HepG2 (cell line): ENCODE data around the gene DIP2C. TPM values are rescaled to one million over a fixed set of nuclear protein-coding genes. Genes with fewer than 3 reads are reported as not detected.

Experiments
- ATAC-seq: fragments of 200-7000 bp; cut with Tn5 transposase; 3 replicates; pipeline ENCODE4 v1.9.1; 2020; ENCODE audit warnings: mild to moderate bottlenecking, moderate library complexity
- BruUV-seq: library from RNA; stranded (reverse); fragments of 400-500 nt; replicated peaks from 2 replicates; lab custom pipeline; 2021; lab: Mats Ljungman, UMichigan
- CTCF ChIA-PET: fragments of 300-600 bp; formaldehyde crosslinking; extraction: SDS; loops from one replicate; lab custom pipeline; 2021; ENCODE audit warnings: low total read pairs, inconsistent platforms, low intra/inter-chr PET ratio; lab: Yijun Ruan, JAX
- POLR2A ChIA-PET: fragments of 350-600 bp; sonication (Branson Sonifier 250); formaldehyde crosslinking; loops from one replicate; lab custom pipeline; 2020; ENCODE audit warnings: antibody characterized with exemption, inconsistent platforms; lab: Yijun Ruan, JAX
- DNase-seq: peaks from one replicate; pipeline ENCODE4 v3.0.0-alpha.2; 2015; ENCODE audit warnings: low spot score
- FAIRE-seq: peaks from 3 replicates; lab custom pipeline; 2011; peaks lifted over from hg19 to GRCh38; lab: Jason Lieb, UNC
- H2AFZ ChIP-seq: one replicate; pipeline ENCODE4 v1.6.1; 2011; ENCODE audit warnings: low read length, inconsistent platforms
- H3K27ac ChIP-seq: fragments of 300-600 bp; 3 replicates; pipeline ENCODE4 v1.8.0; 2011; ENCODE audit warnings: mixed run types, mild to moderate bottlenecking, mixed read lengths, low read length, inconsistent platforms; ENCODE audit not compliant: insufficient read depth; ENCODE audit errors: extremely low read length
- H3K27me3 ChIP-seq, 2 experiments: fragments of 200-600 bp in 1 of 2; 2 replicates in 1 of 2; 3 replicates in 1 of 2; pipeline versions ENCODE4 v1.6.0 to v1.8.0; 2011; ENCODE audit warnings: low read length in 2 of 2, mild to moderate bottlenecking in 2 of 2, moderate library complexity in 2 of 2, inconsistent platforms in 1 of 2; ENCODE audit not compliant: insufficient read depth in 2 of 2, control insufficient read depth in 1 of 2
- H3K36me3 ChIP-seq, 2 experiments: fragments of 200-600 bp in 1 of 2; replicated peaks in 1 of 2; 2 replicates in 1 of 2; 3 replicates in 1 of 2; pipeline versions ENCODE4 v1.5.1 to v1.8.0; 2011; ENCODE audit warnings: low read length in 2 of 2, inconsistent platforms in 1 of 2; ENCODE audit not compliant: insufficient read depth in 2 of 2, control insufficient read depth in 1 of 2
- H3K4me1 ChIP-seq: 2 replicates; pipeline ENCODE4 v1.5.1; 2012; ENCODE audit warnings: low read length, inconsistent platforms; ENCODE audit not compliant: insufficient read depth
- H3K4me2 ChIP-seq: 2 replicates; pipeline ENCODE4 v1.6.0; 2011; ENCODE audit warnings: low read depth, low read length, inconsistent platforms
- H3K4me3 ChIP-seq, 3 experiments: fragments of 200-600 bp in 1 of 3; sonication (generic), shearing (Covaris generic) in 1 of 3; replicated peaks in 1 of 3; 2 replicates each; pipeline ENCODE4 v1.5.1; 2011 to 2016; ENCODE audit warnings: low read length in 3 of 3, inconsistent platforms in 2 of 3, low read depth in 2 of 3, mild to moderate bottlenecking in 2 of 3, control low read depth in 1 of 3, mixed read lengths in 1 of 3; ENCODE audit not compliant: insufficient read depth in 1 of 3
- H3K79me2 ChIP-seq: one replicate; pipeline ENCODE4 v1.6.1; 2011; ENCODE audit warnings: low read length, inconsistent platforms; ENCODE audit not compliant: insufficient read depth
- H3K9ac ChIP-seq: 2 replicates; pipeline ENCODE4 v1.6.0; 2011; ENCODE audit warnings: mild to moderate bottlenecking, low read depth, low read length, inconsistent platforms; ENCODE audit not compliant: insufficient read depth
- H3K9me3 ChIP-seq: 2 replicates; pipeline ENCODE4 v1.5.1; 2012; ENCODE audit warnings: mild to moderate bottlenecking, low read length
- H4K20me1 ChIP-seq: 2 replicates; pipeline ENCODE4 v1.6.0; 2011; ENCODE audit warnings: inconsistent platforms, mild to moderate bottlenecking, low read length, moderate library complexity; ENCODE audit not compliant: insufficient read depth
- BHLHE40 ChIP-seq: IDR thresholded peaks from 2 replicates; pipeline ENCODE4 v1.6.1; 2011; ENCODE audit warnings: low read length, improper control_type of control experiment
- FUBP1 ChIP-seq: sonication (generic); formaldehyde crosslinking; IDR thresholded peaks from 2 replicates; pipeline ENCODE4 v1.5.1; 2020; ENCODE audit warnings: missing genetic modification reagents, mild to moderate bottlenecking, borderline replicate concordance
- HOXA9 ChIP-seq: sonication (generic); formaldehyde crosslinking; IDR thresholded peaks from 2 replicates; pipeline ENCODE4 v1.8.1; 2022; ENCODE audit warnings: missing genetic modification reagents, mild to moderate bottlenecking, moderate library complexity, borderline replicate concordance
- MIER2 ChIP-seq: IDR thresholded peaks from 2 replicates; pipeline ENCODE4 v1.6.1; 2016; ENCODE audit warnings: missing biosample characterization, missing genetic modification reagents
- MTA3 ChIP-seq: sonication (generic); formaldehyde crosslinking; IDR thresholded peaks from 2 replicates; pipeline ENCODE4 v1.4.0; 2020; ENCODE audit warnings: missing genetic modification reagents
- NFRKB ChIP-seq: fragments of 450-650 bp; IDR thresholded peaks from 2 replicates; pipeline ENCODE4 v1.6.1; 2017
- PRDM15 ChIP-seq: sonication (generic); formaldehyde crosslinking; IDR thresholded peaks from 2 replicates; pipeline ENCODE4 v1.4.0; 2020; ENCODE audit warnings: missing genetic modification reagents
- RAD51 ChIP-seq: fragments of 450-650 bp; IDR thresholded peaks from 2 replicates; pipeline ENCODE4 v1.6.1; 2016; ENCODE audit warnings: borderline replicate concordance
- SMYD3 ChIP-seq: sonication (generic); formaldehyde crosslinking; IDR thresholded peaks from 2 replicates; pipeline ENCODE4 v1.8.1; 2023; ENCODE audit warnings: mild to moderate bottlenecking, missing genetic modification reagents
- ZFP37 ChIP-seq: sonication (generic); formaldehyde crosslinking; IDR thresholded peaks from 2 replicates; pipeline ENCODE4 v1.4.0; 2020; ENCODE audit warnings: missing genetic modification reagents, borderline replicate concordance
- ZFP62 ChIP-seq: sonication (generic); formaldehyde crosslinking; IDR thresholded peaks from 2 replicates; pipeline ENCODE4 v1.4.0; 2020; ENCODE audit warnings: missing genetic modification reagents
- ZKSCAN8 ChIP-seq: IDR thresholded peaks from 2 replicates; pipeline ENCODE4 v1.6.1; 2016; ENCODE audit warnings: borderline replicate concordance, missing genetic modification reagents, missing compliant biosample characterization
- ZNF512B ChIP-seq: sonication (generic); formaldehyde crosslinking; IDR thresholded peaks from 2 replicates; pipeline ENCODE4 v1.5.1; 2020; ENCODE audit warnings: missing genetic modification reagents, mild to moderate bottlenecking, borderline replicate concordance
- ZNF530 ChIP-seq: sonication (generic); formaldehyde crosslinking; IDR thresholded peaks from 2 replicates; pipeline ENCODE4 v1.5.0; 2020; ENCODE audit warnings: low read depth, mild to moderate bottlenecking, missing genetic modification reagents
- ZNF580 ChIP-seq: IDR thresholded peaks from 2 replicates; pipeline ENCODE4 v1.6.1; 2016; ENCODE audit warnings: low read depth, borderline replicate concordance
- ZNF709 ChIP-seq: sonication (generic); formaldehyde crosslinking; IDR thresholded peaks from 2 replicates; pipeline ENCODE4 v1.5.0; 2020; ENCODE audit warnings: mild to moderate bottlenecking, missing genetic modification reagents
- ZNF713 ChIP-seq: sonication (generic); formaldehyde crosslinking; IDR thresholded peaks from 2 replicates; pipeline ENCODE4 v1.4.0; 2020; ENCODE audit warnings: mild to moderate bottlenecking, missing genetic modification reagents
- WGBS: methylation state at CpG from one replicate; pipeline ENCODE4 v1.1.6; 2017; ENCODE audit warnings: low lambda C conversion rate; 5-methylcytosine and 5-hydroxymethylcytosine counted together
- in situ Hi-C: cut with HindIII; loops from 2 replicates; pipeline ENCODE4 v1.10.0; 2017; ENCODE audit warnings: low pct_unique_long_range_greater_than_20kb; ENCODE audit not compliant: extremely low pct_ligation_motif_present
- intact Hi-C: fragments of 100-400 bp; cut with micrococcal nuclease; formaldehyde crosslinking; loops from one replicate; pipeline ENCODE4 v1.10.0; 2022; ENCODE audit not compliant: unreplicated experiment
- polyA plus RNA-seq, 8 experiments: library from polyadenylated mRNA; depleted of rRNA in 3 of 8; stranded (reverse) in 7 of 8; unstranded in 1 of 8; fragments of >200 nt; fragmentation: Illumina TruSeq in 4 of 8; extraction: Trizol in 4 of 8; gene quantifications; 2 replicates each; pipeline versions ENCODE4 v1.2.1 to v1.2.3, GENCODE V29; 2011 to 2016; ENCODE audit warnings: low read depth in 4 of 8, missing spikeins in 1 of 8, mixed read lengths in 1 of 8; ENCODE audit not compliant: insufficient read depth in 1 of 8
- total RNA-seq, 5 experiments: library from RNA; depleted of rRNA; stranded (reverse); fragments of >200 nt; fragmentation: Illumina TruSeq; extraction: Trizol; gene quantifications; 2 replicates each; pipeline ENCODE4 v1.2.3, GENCODE V29; 2016; ENCODE audit warnings: low read depth in 1 of 5

The DIP2C gene
- total and polyA plus RNA-seq, 2 of the 13 experiments (the other 11 are each of a cell fraction or from before 2014, with no cell fraction given): 2.2 to 2.7 TPM

- 99% methylated on average over 8 of the region's 8 CpGs for WGBS
- no peak overlapping the region for H3K4me3 ChIP-seq
- TF ChIP-seq BHLHE40: no peak
- TF ChIP-seq HOXA9 (CRISPR knock-in tag): no peak
- no peak for TF ChIP-seq MTA3
- TF ChIP-seq ZFP37: no peak
- TF ChIP-seq FUBP1: no peak
- no peak for TF ChIP-seq ZNF512B
- TF ChIP-seq ZNF530 (CRISPR knock-in tag): no peak
- TF ChIP-seq MIER2 (CRISPR knock-in tag): no peak
- TF ChIP-seq NFRKB: no peak
- no peak for TF ChIP-seq ZFP62 (CRISPR knock-in tag)
- TF ChIP-seq ZNF580 (CRISPR knock-in tag): no peak
- TF ChIP-seq SMYD3 (CRISPR knock-in tag): no peak
- TF ChIP-seq PRDM15 (CRISPR knock-in tag): no peak
- no peak for TF ChIP-seq ZKSCAN8 (CRISPR knock-in tag)
- TF ChIP-seq ZNF713 (CRISPR knock-in tag): no peak
- TF ChIP-seq ZNF709 (CRISPR knock-in tag): no peak
- no peak for TF ChIP-seq RAD51
- FAIRE-seq (no peak), ATAC-seq (no peak; the same call in 2 of the 3 replicates), DNase-seq (no peak)
- in situ Hi-C loops: no loop called here
- no peaks in the 10 kb centered on the region for H3K27me3 ChIP-seq
- H3K4me1 ChIP-seq: peaks cover 11% of the 10 kb centered on the region; the same call in 1 of the 2 replicates
- no peak overlapping the region for H3K27ac ChIP-seq
- no peaks in the 10 kb centered on the region for H3K79me2 ChIP-seq
- intact Hi-C loops: no loop called here
- H3K9me3 ChIP-seq: no peaks in the 10 kb centered on the region
- ChIA-PET POLR2A (no interaction called here), CTCF (no interaction called here)
- no peak overlapping the region for H3K9ac ChIP-seq
- no TSS peak for BruUV-seq
- no peaks in the 10 kb centered on the region for H4K20me1 ChIP-seq
- no peak overlapping the region for H3K4me2 ChIP-seq
- H3K36me3 ChIP-seq: peaks cover 0 to 1% of the 10 kb centered on the region in 2 experiments; a peak in 2 of 5 replicates
- no peak overlapping the region for H2AFZ ChIP-seq
Measured at GRCh38 chr10:356452-356851, 333.0 kb downstream of the DIP2C start.
